Chondrocyte (in vitro differentiated cells): ENCODE results near the gene THSD4. TPM values are rescaled to one million over a fixed set of nuclear protein-coding genes. Genes with fewer than 3 reads are reported as not detected.

Experiments used
- DNase-seq: peaks from one replicate; pipeline ENCODE4 v3.0.0; 2021; ENCODE audit warnings: mixed read lengths, low spot score
- H3K27ac Mint-ChIP-seq: one replicate; pipeline ENCODE4 v1.8.0; 2021; ENCODE audit warnings: mild to moderate bottlenecking, moderate library complexity, mixed read lengths; ENCODE audit not compliant: unreplicated experiment
- H3K27me3 Mint-ChIP-seq: 2 replicates; pipeline ENCODE4 v1.8.0; 2021; ENCODE audit warnings: low read depth, mixed read lengths
- H3K36me3 Mint-ChIP-seq: 2 replicates; pipeline ENCODE4 v1.8.0; 2021; ENCODE audit warnings: low read depth, mixed read lengths
- H3K4me1 Mint-ChIP-seq: 2 replicates; pipeline ENCODE4 v1.8.0; 2021; ENCODE audit warnings: low read depth, mild to moderate bottlenecking, mixed read lengths
- H3K4me3 Mint-ChIP-seq: one replicate; pipeline ENCODE4 v1.8.0; 2021; ENCODE audit warnings: mild to moderate bottlenecking, moderate library complexity, mixed read lengths; ENCODE audit not compliant: unreplicated experiment
- H3K9me3 Mint-ChIP-seq: 2 replicates; pipeline ENCODE4 v1.8.0; 2021; ENCODE audit warnings: low read depth, mixed read lengths
- total RNA-seq: library from RNA; stranded (reverse); gene quantifications from 3 replicates; pipeline ENCODE4 v1.2.1, GENCODE V29; 2021
- TF ChIP-seq, protein P1 (sequence below): fragments of 200-600 bp; sonication (generic); IDR thresholded peaks from 2 replicates; pipeline ENCODE4 v1.5.0; 2021; ENCODE audit warnings: antibody characterized with exemption, mild to moderate bottlenecking, moderate library complexity

Gene THSD4
- total RNA-seq, 1 donor from 2014 or later: 3.4 TPM

DNA sequence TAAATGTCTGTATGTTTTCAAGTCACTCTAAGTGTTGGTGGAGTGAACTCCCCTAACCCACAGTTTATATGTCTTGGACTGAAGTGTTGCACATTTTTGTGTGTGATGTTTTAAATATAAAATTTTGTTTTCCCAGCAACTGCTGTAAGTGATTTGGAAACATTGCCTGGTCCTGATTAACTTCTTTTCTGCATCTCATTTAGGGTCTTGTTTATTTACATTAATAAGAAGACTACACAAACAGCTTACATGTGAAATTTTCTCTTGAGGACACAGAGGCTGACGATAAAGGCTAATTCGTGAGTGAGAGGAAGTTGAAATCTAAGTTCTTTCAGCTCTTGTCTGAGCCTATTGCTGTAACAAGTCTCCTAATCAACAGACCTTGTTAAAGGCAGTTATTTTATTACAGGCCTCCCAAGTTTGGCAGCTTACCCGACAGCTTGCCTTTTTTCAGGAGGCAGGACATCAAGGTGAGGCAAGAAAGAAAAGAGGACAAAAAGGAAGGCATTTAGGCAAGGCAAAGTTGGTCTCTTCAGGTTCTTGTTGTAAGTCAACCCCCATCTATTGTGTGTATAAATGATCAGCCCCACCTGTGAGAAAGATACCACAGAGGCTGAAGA lies 517.4 kb downstream of the THSD4 start:
- H3K9me3 Mint-ChIP-seq: no peaks in the 10 kb centered on the region
- H3K27ac Mint-ChIP-seq: no peak overlapping the region
- peaks cover 7% of the 10 kb centered on the region for H3K27me3 Mint-ChIP-seq
- no peak overlapping the region for H3K4me3 Mint-ChIP-seq
- peaks cover 3% of the 10 kb centered on the region for H3K36me3 Mint-ChIP-seq
- TF ChIP-seq, protein P1, sequence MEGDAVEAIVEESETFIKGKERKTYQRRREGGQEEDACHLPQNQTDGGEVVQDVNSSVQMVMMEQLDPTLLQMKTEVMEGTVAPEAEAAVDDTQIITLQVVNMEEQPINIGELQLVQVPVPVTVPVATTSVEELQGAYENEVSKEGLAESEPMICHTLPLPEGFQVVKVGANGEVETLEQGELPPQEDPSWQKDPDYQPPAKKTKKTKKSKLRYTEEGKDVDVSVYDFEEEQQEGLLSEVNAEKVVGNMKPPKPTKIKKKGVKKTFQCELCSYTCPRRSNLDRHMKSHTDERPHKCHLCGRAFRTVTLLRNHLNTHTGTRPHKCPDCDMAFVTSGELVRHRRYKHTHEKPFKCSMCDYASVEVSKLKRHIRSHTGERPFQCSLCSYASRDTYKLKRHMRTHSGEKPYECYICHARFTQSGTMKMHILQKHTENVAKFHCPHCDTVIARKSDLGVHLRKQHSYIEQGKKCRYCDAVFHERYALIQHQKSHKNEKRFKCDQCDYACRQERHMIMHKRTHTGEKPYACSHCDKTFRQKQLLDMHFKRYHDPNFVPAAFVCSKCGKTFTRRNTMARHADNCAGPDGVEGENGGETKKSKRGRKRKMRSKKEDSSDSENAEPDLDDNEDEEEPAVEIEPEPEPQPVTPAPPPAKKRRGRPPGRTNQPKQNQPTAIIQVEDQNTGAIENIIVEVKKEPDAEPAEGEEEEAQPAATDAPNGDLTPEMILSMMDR: no peak
- no peak for DNase-seq
- peaks cover 5% of the 10 kb centered on the region for H3K4me1 Mint-ChIP-seq

DNA sequence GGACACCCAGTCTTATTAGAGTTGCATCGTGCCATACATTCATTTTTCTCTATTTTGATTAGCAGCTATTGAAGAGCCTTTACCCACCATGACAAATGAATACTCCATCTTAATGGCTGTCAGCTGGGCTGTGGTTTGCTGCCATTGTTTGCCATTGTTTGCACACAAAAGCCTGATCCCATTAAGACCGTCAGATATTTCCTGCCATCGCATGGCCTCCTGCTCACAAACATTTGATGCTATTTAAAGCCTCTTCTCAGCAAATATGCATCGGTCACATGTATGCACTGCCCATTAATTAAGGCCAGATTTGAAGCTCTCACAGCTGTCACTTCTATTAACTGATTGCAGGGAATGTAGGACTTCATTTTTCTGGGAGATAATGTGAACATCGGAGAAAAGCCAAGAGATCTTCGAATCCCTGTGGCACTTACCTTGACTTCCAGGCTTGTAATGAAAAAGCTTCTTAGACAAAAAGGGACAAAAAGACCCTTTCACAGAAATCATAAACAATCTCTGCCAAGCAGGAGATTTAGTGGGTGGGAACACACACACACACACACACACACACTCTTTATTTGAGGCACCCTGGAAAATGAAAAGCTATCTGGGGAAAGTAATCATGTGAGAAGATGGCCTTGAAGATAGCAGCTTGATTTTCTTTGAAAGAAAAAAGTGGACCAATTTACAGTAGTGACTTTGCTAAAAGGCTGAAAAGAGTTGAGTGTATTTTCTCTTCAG lies 519.7 kb downstream of the THSD4 start:
- DNase-seq: no peak

DNA sequence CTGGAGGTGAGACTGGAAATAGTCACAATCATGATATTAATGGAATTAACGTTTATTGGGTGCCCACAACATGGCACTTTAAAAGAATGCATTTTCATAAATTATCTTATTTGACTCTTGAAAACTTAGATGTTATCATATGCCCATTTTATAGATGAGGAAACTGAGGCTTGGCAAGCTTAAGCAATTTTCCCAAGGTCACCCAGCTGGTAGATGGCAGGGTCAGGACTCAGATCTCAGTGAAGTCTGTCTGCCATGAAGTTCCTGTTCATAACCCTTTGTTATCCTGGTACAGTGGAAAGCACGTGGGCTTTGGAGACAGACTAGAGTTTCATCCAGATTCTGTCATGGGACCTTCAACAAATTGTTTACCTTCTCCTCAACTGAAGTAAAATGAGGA lies 520.5 kb downstream of the THSD4 start:
- H3K4me1 Mint-ChIP-seq: peaks cover 5% of the 10 kb centered on the region
- H3K27ac Mint-ChIP-seq: no peak overlapping the region
- TF ChIP-seq, protein P1: no peak
- no peaks in the 10 kb centered on the region for H3K9me3 Mint-ChIP-seq
- H3K4me3 Mint-ChIP-seq: no peak overlapping the region
- H3K27me3 Mint-ChIP-seq: peaks cover 6% of the 10 kb centered on the region
- H3K36me3 Mint-ChIP-seq: peaks cover 3% of the 10 kb centered on the region
- no peak for DNase-seq

More for the DNA sequence above, 519.7 kb downstream of the THSD4 start:
- H3K4me3 Mint-ChIP-seq: no peak overlapping the region
- H3K36me3 Mint-ChIP-seq: peaks cover 3% of the 10 kb centered on the region
- no peak overlapping the region for H3K27ac Mint-ChIP-seq
- no peaks in the 10 kb centered on the region for H3K9me3 Mint-ChIP-seq
- peaks cover 6% of the 10 kb centered on the region for H3K27me3 Mint-ChIP-seq
- peaks cover 5% of the 10 kb centered on the region for H3K4me1 Mint-ChIP-seq
- TF ChIP-seq, protein P1: no peak

DNA sequence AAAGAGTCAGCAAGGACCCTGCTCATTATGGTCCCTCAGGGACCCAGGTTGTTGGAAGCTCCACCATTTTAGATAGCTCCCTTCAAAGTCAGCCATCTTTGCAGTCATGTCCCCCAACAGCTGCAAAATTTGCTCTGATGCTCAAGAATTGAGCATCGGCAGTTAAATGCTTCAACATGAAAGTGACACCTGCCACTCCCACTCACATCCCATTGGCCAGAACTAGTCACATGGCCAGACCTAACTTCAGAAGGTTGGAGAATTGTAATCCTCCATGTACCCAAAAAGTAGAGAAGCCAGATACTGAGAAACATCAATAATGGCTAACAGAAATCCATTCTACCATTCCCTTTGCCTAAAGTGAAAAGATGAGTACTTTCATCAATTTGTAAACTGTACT lies 523.6 kb downstream of the THSD4 start:
- Mint-ChIP-seq H3K36me3 (peaks cover 3% of the 10 kb centered on the region), H3K9me3 (no peaks in the 10 kb centered on the region), H3K4me3 (no peak overlapping the region), H3K27me3 (peaks cover 6% of the 10 kb centered on the region), H3K4me1 (peaks cover 5% of the 10 kb centered on the region), H3K27ac (no peak overlapping the region)
- DNase-seq: no peak
- TF ChIP-seq, protein P1: no peak

DNA sequence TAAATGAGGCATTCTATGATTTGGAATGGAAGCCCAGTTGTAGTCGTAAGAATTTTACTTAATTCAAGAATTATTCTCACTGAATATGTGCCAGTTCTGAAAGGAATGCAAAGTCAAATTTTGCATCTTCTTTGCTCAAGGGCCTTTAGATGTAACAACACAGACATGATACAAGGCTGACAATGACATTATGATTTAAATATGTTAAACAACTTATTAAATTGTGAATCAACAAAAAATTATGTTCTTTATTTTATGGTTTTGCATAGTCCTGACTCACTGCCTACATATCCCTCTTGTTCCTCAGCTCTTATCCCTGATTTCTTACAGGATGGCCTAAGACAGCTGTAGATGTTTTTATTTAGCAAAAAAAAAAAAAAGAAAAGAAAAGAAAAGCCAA lies 524.2 kb downstream of the THSD4 start:
- no peaks in the 10 kb centered on the region for H3K9me3 Mint-ChIP-seq
- DNase-seq: no peak
- no peak overlapping the region for H3K4me3 Mint-ChIP-seq
- H3K27me3 Mint-ChIP-seq: peaks cover 6% of the 10 kb centered on the region
- H3K4me1 Mint-ChIP-seq: peaks cover 5% of the 10 kb centered on the region
- TF ChIP-seq, protein P1: no peak
- H3K36me3 Mint-ChIP-seq: peaks cover 3% of the 10 kb centered on the region
- no peak overlapping the region for H3K27ac Mint-ChIP-seq
